H1 (cell line): ENCODE data around the gene SIX3. TPM values are rescaled to one million over a fixed set of nuclear protein-coding genes. Genes with fewer than 3 reads are reported as not detected.

Experiments used
- TAF7 ChIP-seq: optimal IDR thresholded peaks from 2 replicates; pipeline ENCODE3; 2011; ENCODE audit warnings: low read depth, mild to moderate bottlenecking, inconsistent platforms, low read length, moderate library complexity, borderline replicate concordance
- polyA plus RNA-seq, 7 experiments: library from polyadenylated mRNA; depleted of rRNA in 3 of 7; stranded (reverse) in 5 of 7; unstranded in 2 of 7; fragments of >200 nt in 5 of 7; fragments of 200-250 nt in 2 of 7; gene quantifications; 1 replicate in 5 of 7; 2 replicates in 1 of 7; 4 replicates in 1 of 7; pipeline versions ENCODE4 v1.2.1 to v1.2.3, GENCODE V29; 2011 to 2013; ENCODE audit warnings: missing spikeins in 2 of 7, mixed read lengths in 2 of 7
- total RNA-seq: library from RNA; stranded (reverse); fragmentation: NEBNext Ultra II Directional; extraction: Animal tissue kit (Norgen Biotek cat#: 25700); gene quantifications from 2 replicates; pipeline ENCODE4 v1.2.1, GENCODE V29; 2021

SIX3 gene
- total and polyA plus RNA-seq, 2 of the 8 experiments (the other 6 are each of a cell fraction or from before 2014, with no cell fraction given), result 0.02 to 0.19 TPM

DNA sequence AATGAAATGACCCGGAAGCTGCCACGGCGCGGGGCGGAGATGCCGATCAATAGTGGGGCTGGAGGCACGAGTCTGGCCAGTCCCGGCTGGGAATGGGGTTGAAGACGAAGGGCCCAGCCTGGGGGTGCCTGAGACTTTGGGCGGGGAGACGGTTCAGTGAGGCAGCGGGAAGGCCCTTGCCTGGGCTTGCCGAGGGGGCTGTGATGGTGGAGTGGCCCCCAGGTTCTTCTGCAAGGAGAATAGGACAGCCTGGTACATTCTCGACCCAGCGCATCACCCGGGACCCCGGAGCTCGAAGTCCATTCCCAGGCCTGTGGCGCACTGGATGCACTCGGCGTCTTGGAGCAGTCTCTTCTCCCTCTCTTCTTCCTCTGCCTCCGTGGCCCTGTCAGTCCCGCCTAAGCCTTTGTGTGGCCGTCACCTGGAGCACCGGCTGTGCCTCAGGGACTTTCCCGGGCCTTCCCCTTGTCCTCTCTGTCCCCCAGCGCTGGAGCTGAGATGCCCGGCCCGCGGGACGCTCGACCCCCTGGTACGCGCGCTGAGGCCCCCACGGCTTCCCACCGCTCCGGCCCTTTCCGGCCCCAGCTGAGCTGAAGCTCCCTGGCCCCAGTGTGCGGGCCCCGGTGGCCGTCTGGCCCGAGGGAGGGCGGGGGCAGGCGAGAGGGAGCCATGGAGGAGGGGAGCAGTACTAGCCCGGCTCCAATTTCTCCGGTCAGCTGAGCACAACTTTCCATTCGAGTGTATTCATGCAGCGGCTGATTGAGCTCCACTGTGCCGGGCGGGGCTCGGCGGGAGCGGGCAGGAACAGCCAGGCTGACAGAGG is 8.0 kb downstream of the SIX3 start (continued):
- TF ChIP-seq TAF7, result no peak
